Ovary (tissue), 9 donors: ENCODE data around the gene FUT7. TPM values are rescaled to one million over a fixed set of nuclear protein-coding genes. Genes with fewer than 3 reads are reported as not detected.
"Not testable (repeated sequence)": the region's sequence is repeated elsewhere in the genome, so short reads cannot be mapped to it uniquely, and the experiment has no call there.

Experiments used
- DNase-seq, 5 donors: peaks; one replicate each; pipeline ENCODE4 v3.0.0-alpha.2; 2019 to 2020
- H3K27ac ChIP-seq, 2 donors: fragments of 200-600 bp; one replicate each; pipeline versions ENCODE4 v1.5.1 to v1.8.0; 2019 to 2022
- H3K27me3 ChIP-seq: fragments of 200-600 bp; one replicate; pipeline ENCODE4 v1.8.0; 2022
- H3K36me3 ChIP-seq: fragments of 200-600 bp; sonication (generic); one replicate; pipeline ENCODE4 v1.5.1; 2019
- H3K4me1 ChIP-seq: one replicate; pipeline ENCODE4 v1.8.1; 2013; ENCODE audit warnings: mild to moderate bottlenecking, moderate library complexity; ENCODE audit not compliant: insufficient read depth
- H3K4me3 ChIP-seq: fragments of 200-600 bp; sonication (generic); one replicate; pipeline ENCODE4 v1.5.1; 2017
- H3K9me3 ChIP-seq, 2 donors: fragments of 200-600 bp in 1 of 2; sonication (generic) in 1 of 2; one replicate each; pipeline versions ENCODE4 v1.5.1 to v1.8.1; 2013 to 2019; ENCODE audit warnings: mild to moderate bottlenecking in 1 of 2, moderate library complexity in 1 of 2
- CTCF ChIP-seq, 3 donors: fragments of 450-650 bp in 2 of 3; fragments of 200-600 bp in 1 of 3; IDR thresholded peaks; one replicate each; pipeline versions ENCODE4 v1.5.1 to v1.8.0; 2016 to 2022; ENCODE audit warnings: antibody characterized with exemption in 3 of 3, mild to moderate bottlenecking in 1 of 3
- EP300 ChIP-seq: sonication (generic); formaldehyde crosslinking; IDR thresholded peaks from one replicate; pipeline ENCODE4 v1.6.1; 2017; ENCODE audit warnings: antibody characterized with exemption
- POLR2A ChIP-seq: fragments of 450-650 bp; IDR thresholded peaks from one replicate; pipeline ENCODE4 v1.6.1; 2017; ENCODE audit warnings: antibody characterized with exemption, mild to moderate bottlenecking, moderate library complexity
- WGBS, 3 donors: extraction: QIAGEN DNeasy Blood & Tissue Kit in 1 of 3; methylation state at CpG; one replicate each; pipeline versions ENCODE4 v1.1.5 to v1.1.7; 2013 to 2017; 5-methylcytosine and 5-hydroxymethylcytosine counted together
- intact Hi-C, 4 donors: fragments of 100-400 bp; cut with DNase I; formaldehyde crosslinking; loops; one replicate each; pipeline versions ENCODE4 v1.11.0 to v1.15.1; 2022 to 2023
- polyA plus RNA-seq, 2 donors: library from polyadenylated mRNA; stranded (reverse); fragments of 200-250 nt in 1 of 2; fragments of 350-450 nt in 1 of 2; fragmentation: Illumina TruSeq in 1 of 2; extraction: RNeasy Lipid Tissue Mini Kit (QIAGEN cat#74804) in 1 of 2; gene quantifications; one replicate each; pipeline ENCODE4 v1.2.3, GENCODE V29; 2013 to 2014
- total RNA-seq, 7 donors: library from RNA; depleted of rRNA in 2 of 7; stranded (reverse); fragments of >200 nt in 2 of 7; fragmentation: NEBNext Ultra II Directional in 3 of 7; extraction: Animal tissue kit (Norgen Biotek cat#: 25700) in 3 of 7; gene quantifications; one replicate each; pipeline versions ENCODE4 v1.1.0 to v1.2.4, GENCODE V29; 2016 to 2023
- donor health status: DM: no; HTN: no; CAD: no; lungs with moderate emphysema.
- donor health status: DM: no; HTN: no; CAD: no.
- donor health status: Bipolar disorder and iron deficiency.
- donor health status: DM: yes; HTN: yes; CAD: no.
- donor health status: DM: no; HTN: no; CAD: no.
- donor health status: DM: yes; HTN: yes; CAD: no.

FUT7 gene
- total and polyA plus RNA-seq, 9 donors = 0.07 to 0.08 TPM; not detected in 7

- Histone ChIP-seq H3K9me3 (no peaks in the 10 kb centered on the region), H3K36me3 (no peaks in the 10 kb centered on the region), H3K27me3 (peaks cover 4% of the 10 kb centered on the region), H3K4me1 (no peaks in the 10 kb centered on the region), H3K4me3 (no peak overlapping the region), H3K27ac (no peak overlapping the region)
- TF ChIP-seq EP300 (no peak), POLR2A (no peak), CTCF (IDR thresholded peaks at IDR 0.05) (peak; percentile 77 to 95 (median 94))
- WGBS, 3 donors = 42 to 55% (median 43%) methylated on average over 37 to 55 of the region's 55 CpGs
- intact Hi-C loops = loop anchor here in 1 of 4 donors (2.0 kb wide), 1 partner anchor 15 kb away; no protein-coding TSS in a partner anchor
- DNase-seq = peak; percentile 54 to 83 (median 76)
These were observed 32.4 kb upstream of the FUT7 start for GRCh38 chr9:137064027-137064879.

GRCh38 chr9:137063311-137064026 lies 31.6 kb upstream of the FUT7 start:
- 69 to 73% (median 70%) methylated on average over 13 to 26 of the region's 26 CpGs for WGBS, 3 donors
- no peaks in the 10 kb centered on the region for H3K4me1 ChIP-seq
- no peak overlapping the region for H3K4me3 ChIP-seq

GRCh38 chr9:137062798-137063197 lies 30.9 kb upstream of the FUT7 start:
- WGBS, 3 donors = 88 to 91% (median 90%) methylated on average over 6 to 9 of the region's 9 CpGs

More at GRCh38 chr9:137063311-137064026, 31.6 kb upstream of the FUT7 start:
- TF ChIP-seq POLR2A (no peak), EP300 (no peak), CTCF (IDR thresholded peaks at IDR 0.05) (no peak)
- H3K9me3 ChIP-seq = no peaks in the 10 kb centered on the region
- no peaks in the 10 kb centered on the region for H3K27me3 ChIP-seq
- H3K36me3 ChIP-seq = no peaks in the 10 kb centered on the region
- no peak for DNase-seq
- intact Hi-C loops = loop anchor here in 1 of 4 donors (2.0 kb wide), 1 partner anchor 15 kb away; no protein-coding TSS in a partner anchor
- H3K27ac ChIP-seq = no peak overlapping the region

GRCh38 chr9:137062384-137062783 lies 30.5 kb upstream of the FUT7 start:
- no peaks in the 10 kb centered on the region for H3K9me3 ChIP-seq
- H3K4me3 ChIP-seq = no peak overlapping the region
- intact Hi-C loops = no loop called here
- no peaks in the 10 kb centered on the region for H3K4me1 ChIP-seq
- no peak for DNase-seq
- H3K27me3 ChIP-seq = no peaks in the 10 kb centered on the region
- TF ChIP-seq POLR2A (no peak), CTCF (IDR thresholded peaks at IDR 0.05) (no peak), EP300 (no peak)
- no peak overlapping the region for H3K27ac ChIP-seq
- H3K36me3 ChIP-seq = no peaks in the 10 kb centered on the region
- WGBS, 3 donors = 87 to 91% (median 88%) methylated on average over 15 of the region's 15 CpGs

More at GRCh38 chr9:137062798-137063197, 30.9 kb upstream of the FUT7 start:
- H3K36me3 ChIP-seq, DNase-seq, H3K4me3 ChIP-seq, H3K27ac ChIP-seq, intact Hi-C loops, H3K9me3 ChIP-seq, H3K4me1 ChIP-seq, H3K27me3 ChIP-seq: not testable (repeated sequence)
